H1 (cell line): ENCODE results near the gene ARRDC1.

ENCODE experiments used
- BACH1 ChIP-seq: IDR thresholded peaks from 2 replicates; pipeline ENCODE4 v1.6.1; 2012; ENCODE audit warnings: low read length, improper control_type of control experiment
- EP300 ChIP-seq, 2 experiments: IDR thresholded peaks; 1 replicate in 1 of 2; 2 replicates in 1 of 2; pipeline ENCODE4 v1.6.1; 2011 to 2012; ENCODE audit warnings: low read depth in 2 of 2, low read length in 2 of 2, mild to moderate bottlenecking in 2 of 2, borderline replicate concordance in 1 of 2, inconsistent platforms in 1 of 2, moderate library complexity in 1 of 2
- POLR2A ChIP-seq, 2 experiments: IDR thresholded peaks; 1 replicate in 1 of 2; 2 replicates in 1 of 2; pipeline ENCODE4 v1.6.1; 2011; ENCODE audit warnings: low read depth in 2 of 2, low read length in 2 of 2, mild to moderate bottlenecking in 2 of 2; ENCODE audit errors: control extremely low read depth in 1 of 2
- POLR2AphosphoS5 ChIP-seq: IDR thresholded peaks from 2 replicates; pipeline ENCODE4 v1.6.1; 2011; ENCODE audit warnings: low read depth, low read length
- RBBP5 ChIP-seq: IDR thresholded peaks from 2 replicates; pipeline ENCODE4 v1.7.1; 2012; ENCODE audit warnings: low read depth, mild to moderate bottlenecking, inconsistent platforms, low read length, moderate library complexity, borderline replicate concordance
- RNF2 ChIP-seq: fragments of 200-900, 300-1000 bp; sonication (generic); IDR thresholded peaks from 2 replicates; pipeline ENCODE4 v1.7.1; 2016; ENCODE audit warnings: borderline replicate concordance, low read depth, mild to moderate bottlenecking, antibody characterized with exemption, low read length; ENCODE audit not compliant: poor library complexity, severe bottlenecking; ENCODE audit errors: missing control alignments
- SRF ChIP-seq: IDR thresholded peaks from 2 replicates; pipeline ENCODE4 v1.6.1; 2011; ENCODE audit warnings: mild to moderate bottlenecking, low read depth, low read length, moderate library complexity
- TCF12 ChIP-seq: IDR thresholded peaks from 2 replicates; pipeline ENCODE4 v1.6.1; 2011; ENCODE audit warnings: low read depth, mild to moderate bottlenecking, low read length
- ZNF274 ChIP-seq: IDR thresholded peaks from 2 replicates; pipeline ENCODE4 v1.7.0; 2012; ENCODE audit warnings: low read length, borderline replicate concordance; ENCODE audit errors: extremely low read depth
- TF ChIP-seq, protein P1 (sequence below), 3 experiments: IDR thresholded peaks; 1 replicate in 2 of 3; 2 replicates in 1 of 3; pipeline versions ENCODE4 v1.5.1 to v1.6.1; 2011; ENCODE audit warnings: low read length in 3 of 3, mild to moderate bottlenecking in 3 of 3, inconsistent platforms in 2 of 3, low read depth in 1 of 3, moderate library complexity in 1 of 3; ENCODE audit not compliant: insufficient read depth in 1 of 3; ENCODE audit errors: control extremely low read depth in 1 of 3
- TF ChIP-seq, protein P2 (sequence below): IDR thresholded peaks from 2 replicates; pipeline ENCODE4 v1.6.1; 2012; ENCODE audit warnings: inconsistent platforms

DNA sequence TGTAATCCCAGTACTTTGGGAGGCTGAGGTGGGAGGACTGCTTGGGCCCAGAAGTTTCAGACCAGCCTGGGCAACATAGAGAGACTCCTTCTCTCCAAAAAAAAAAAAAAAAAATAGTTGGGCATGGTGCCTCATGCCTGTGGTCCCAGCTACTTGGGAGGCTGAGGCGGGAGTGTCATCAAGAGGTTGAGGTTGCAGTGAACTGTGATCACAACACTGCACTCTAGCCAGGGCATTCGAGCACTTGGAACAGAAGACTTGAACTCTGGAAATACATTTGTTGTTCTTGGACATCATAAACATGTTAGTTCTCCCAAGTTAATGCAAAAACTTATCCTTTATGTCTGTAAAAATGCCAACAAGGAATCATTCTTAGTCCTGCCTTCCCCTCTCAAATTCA, 42.9 kb downstream of the ARRDC1 start:
- TF ChIP-seq RBBP5 (no peak), EP300 (IDR thresholded peaks at IDR 0.05; ENCODE audit: borderline replicate concordance in 1 of 2, low read depth in 2 of 2, low read length in 2 of 2) (no peak), TCF12 (no peak), POLR2AphosphoS5 (no peak), POLR2A (IDR thresholded peaks at IDR 0.05; ENCODE audit: control extremely low read depth in 1 of 2, low read depth in 2 of 2, low read length in 2 of 2) (no peak), RNF2 (no peak), ZNF274 (no peak), SRF (no peak), BACH1 (no peak)
- TF ChIP-seq, protein P1, sequence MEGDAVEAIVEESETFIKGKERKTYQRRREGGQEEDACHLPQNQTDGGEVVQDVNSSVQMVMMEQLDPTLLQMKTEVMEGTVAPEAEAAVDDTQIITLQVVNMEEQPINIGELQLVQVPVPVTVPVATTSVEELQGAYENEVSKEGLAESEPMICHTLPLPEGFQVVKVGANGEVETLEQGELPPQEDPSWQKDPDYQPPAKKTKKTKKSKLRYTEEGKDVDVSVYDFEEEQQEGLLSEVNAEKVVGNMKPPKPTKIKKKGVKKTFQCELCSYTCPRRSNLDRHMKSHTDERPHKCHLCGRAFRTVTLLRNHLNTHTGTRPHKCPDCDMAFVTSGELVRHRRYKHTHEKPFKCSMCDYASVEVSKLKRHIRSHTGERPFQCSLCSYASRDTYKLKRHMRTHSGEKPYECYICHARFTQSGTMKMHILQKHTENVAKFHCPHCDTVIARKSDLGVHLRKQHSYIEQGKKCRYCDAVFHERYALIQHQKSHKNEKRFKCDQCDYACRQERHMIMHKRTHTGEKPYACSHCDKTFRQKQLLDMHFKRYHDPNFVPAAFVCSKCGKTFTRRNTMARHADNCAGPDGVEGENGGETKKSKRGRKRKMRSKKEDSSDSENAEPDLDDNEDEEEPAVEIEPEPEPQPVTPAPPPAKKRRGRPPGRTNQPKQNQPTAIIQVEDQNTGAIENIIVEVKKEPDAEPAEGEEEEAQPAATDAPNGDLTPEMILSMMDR (IDR thresholded peaks at IDR 0.05; ENCODE audit: control extremely low read depth in 1 of 3, insufficient read depth in 1 of 3, low read depth in 1 of 3, low read length in 3 of 3): no peak
- TF ChIP-seq, protein P2, sequence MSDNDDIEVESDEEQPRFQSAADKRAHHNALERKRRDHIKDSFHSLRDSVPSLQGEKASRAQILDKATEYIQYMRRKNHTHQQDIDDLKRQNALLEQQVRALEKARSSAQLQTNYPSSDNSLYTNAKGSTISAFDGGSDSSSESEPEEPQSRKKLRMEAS: no peak
